Germinal center (tissue), 1 donor: ENCODE measurements around the gene TMEM132D.

Experiments used
- DNase-seq: peaks from one replicate; pipeline ENCODE4 v3.0.0; 2012; ENCODE audit warnings: mixed read lengths, low spot score

TMEM132D gene

DNA sequence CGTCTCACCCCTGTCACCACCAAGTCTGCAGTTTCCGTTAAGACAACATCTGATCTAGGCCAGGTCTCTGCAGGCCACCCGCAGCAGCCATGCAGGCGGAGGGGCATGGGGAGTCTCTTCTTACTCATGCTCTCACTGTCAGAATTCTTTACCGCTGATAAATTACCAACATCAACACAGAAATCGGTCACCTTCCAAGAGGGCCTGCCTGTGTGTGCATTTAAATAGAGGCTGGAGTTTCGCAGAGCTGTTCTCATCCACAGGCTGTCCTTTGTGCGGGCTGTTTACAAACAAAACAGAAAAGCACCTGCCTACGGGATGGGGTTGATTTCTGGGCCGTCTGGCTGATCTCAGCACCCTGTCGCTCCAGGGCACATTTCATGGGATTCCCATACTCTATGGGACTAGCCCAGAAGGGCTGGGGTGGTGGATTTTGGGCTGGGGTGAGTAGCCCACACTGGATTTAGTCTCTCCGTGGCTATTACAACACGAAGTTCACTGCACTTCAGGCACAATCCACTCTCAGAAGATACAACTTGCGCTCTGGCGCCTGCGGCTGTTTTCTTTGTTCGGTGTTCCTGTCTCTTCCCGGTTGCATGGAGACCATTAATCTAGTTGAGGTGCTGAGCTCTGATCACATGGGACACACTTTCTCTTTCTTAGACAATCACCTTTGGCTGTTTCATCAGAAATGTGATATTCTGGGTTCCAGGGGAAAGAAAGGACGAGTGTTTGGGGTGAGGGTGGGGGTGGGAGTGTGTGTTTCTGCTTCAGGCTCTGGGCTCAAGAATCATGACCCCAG, 719.5 kb downstream of the TMEM132D start:
- no peak for DNase-seq

- DNase-seq, result no peak
These were observed 723.8 kb downstream of the TMEM132D start for GRCh38 chr12:129179941-129180553.

DNA sequence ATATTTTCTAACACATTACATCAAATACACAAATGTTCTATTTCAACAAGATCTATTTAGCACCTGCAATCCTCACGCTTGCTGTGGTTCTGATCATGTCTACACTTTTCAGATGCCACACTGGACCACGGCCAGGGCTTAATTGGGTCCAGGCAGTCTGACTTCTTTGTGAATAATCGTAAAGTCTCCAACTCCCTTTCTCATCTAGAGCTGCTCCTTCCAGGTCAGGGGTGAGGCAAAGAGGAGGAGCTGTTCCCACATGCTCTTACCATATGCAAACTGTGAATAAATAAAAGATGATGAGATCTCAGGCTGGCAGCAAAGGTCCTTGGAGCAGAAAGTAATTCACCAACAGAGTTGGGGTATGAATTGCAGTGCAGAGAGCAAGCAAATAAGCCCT, 733.9 kb downstream of the TMEM132D start:
- DNase-seq, result no peak

DNA sequence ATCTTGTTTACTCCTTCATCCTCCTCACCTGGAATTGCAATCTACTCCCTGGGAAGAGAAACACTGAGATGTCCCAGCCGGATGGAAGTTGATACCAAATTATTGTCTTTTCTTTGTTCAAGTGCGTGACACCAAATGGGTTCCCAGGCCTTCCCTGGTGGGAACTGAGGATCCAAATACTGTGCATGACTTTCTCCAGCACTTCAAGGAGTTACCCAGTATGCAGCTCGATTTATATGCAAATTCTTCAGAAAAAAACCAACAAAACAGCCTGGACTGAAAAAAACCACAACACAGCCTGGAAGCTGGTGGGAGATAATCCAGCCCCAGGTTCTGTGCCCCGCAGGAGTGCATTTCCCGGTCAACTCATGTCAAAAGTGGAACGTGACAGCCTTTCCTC, 740.0 kb downstream of the TMEM132D start:
- no peak for DNase-seq

DNA sequence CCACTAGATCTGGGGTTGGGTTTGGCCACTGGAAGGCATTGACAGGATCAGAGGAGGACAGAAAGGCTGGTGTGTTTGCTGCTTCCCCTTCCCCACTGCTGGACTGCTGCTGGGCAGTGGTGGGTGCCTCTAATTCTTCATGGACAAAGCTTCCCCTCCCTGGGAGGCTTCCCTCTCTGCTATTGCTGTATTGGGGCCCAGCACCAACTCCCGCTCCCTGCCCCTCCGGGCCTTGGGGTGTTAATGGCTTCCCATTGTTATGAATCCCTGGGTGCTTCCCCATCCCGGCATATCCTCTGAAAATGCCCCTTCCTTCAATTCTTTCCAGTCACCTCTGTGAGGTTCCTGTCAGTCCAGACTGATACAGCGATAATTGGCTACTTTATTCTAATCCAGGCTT, 740.4 kb downstream of the TMEM132D start:
- no peak for DNase-seq

DNA sequence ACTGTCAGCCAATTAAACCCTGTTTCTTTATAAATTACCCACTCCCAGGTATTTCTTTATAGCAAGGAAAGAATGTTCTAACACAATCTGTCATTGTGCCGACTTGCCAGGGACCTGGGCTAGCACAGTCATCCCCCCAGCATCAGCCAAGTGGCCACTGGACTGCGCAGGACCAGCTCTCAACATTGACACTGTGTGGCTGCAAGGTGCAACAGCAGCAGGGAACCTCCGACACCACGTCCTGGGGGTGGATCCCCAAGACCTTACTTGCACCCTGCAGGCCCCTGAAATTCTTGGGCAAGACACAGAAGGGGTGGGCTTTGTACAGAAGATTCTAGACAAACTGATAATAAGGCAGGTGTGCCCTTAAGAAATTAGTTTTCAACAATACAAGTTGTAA, 741.0 kb downstream of the TMEM132D start:
- no peak for DNase-seq

DNA sequence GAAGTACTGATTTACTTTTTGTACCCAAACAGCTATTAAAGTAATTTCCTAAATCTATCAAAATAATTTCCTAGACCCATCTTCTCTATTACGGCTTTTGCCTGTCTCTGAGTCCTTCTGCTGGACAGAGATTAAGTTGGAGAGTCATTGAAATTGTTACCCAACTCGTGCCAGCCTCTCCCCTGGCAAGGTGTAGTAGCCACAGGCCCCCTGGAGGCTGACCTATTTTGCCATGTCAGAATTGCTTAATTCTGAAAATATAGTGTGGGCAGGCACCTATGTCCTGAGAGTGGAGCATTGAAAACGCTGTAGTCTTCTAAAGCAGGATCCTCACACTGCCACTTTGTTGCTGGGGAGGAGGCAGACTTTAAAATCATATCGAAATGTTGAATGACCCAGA, 742.3 kb downstream of the TMEM132D start:
- no peak for DNase-seq

DNA sequence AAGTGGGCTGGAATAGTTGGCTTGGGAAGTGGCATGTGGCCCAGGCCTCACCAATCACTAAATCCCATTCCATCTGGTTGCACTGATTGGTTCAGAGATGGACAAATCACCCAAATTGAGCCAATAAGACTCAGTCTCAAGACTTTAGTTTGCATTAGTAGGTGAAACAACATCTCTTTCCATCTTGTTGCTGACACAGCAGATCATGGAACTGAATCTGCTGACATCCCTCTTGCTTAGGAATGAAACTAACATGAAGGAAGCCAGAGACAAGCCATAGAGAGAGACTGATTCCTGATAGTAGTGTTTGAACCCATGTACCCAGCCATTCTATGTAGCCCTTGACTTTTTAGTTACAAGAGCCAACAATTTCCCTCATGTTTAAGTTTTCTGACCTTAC, 743.5 kb downstream of the TMEM132D start:
- no peak for DNase-seq

- DNase-seq, result no peak
These were observed 751.3 kb downstream of the TMEM132D start for GRCh38 chr12:129152351-129153104.

DNA sequence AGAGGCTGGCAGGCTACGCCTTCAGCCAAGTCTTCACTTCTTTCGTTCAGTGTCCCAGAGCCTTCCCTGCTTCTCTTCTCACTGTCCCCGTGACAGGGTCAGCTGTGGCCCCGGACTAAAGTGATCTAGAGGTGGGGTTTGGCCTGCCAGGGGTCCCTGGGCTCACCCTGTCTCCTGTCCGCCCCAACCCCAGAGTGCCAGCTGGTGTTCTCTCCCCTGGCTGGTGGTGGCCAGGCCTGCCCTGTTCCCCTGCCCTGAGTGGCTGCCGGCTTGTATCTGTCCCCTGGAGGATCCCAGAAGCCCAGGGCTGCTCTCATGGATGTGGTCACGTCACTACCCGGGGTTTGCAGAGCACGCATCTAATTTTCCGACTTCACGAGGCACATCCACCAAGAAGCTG, 753.1 kb downstream of the TMEM132D start:
- no peak for DNase-seq

DNA sequence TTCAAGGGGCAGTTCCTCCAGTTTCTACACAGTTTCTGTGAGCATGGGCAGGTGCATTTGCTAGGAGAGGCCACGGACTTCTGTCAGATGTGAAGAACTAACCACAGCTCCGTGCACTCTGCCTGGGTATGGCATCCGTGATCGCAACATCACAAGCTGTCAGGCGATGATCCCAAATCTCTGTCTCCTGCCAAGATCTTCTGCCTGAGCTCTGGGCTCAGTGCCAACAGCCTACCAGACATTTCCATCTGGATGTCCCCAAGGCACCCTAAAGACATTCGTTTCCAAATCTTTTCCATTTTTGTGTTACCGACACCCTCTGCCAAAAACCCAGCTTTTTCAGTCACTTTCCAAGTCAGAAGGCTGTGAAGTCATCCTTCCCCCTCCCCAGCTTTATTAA, 758.4 kb downstream of the TMEM132D start:
- no peak for DNase-seq

GRCh38 chr12:129138776-129139175, 765.0 kb downstream of the TMEM132D start:
- DNase-seq, result no peak

GRCh38 chr12:129136694-129137325, 767.0 kb downstream of the TMEM132D start:
- DNase-seq, result no peak

DNA sequence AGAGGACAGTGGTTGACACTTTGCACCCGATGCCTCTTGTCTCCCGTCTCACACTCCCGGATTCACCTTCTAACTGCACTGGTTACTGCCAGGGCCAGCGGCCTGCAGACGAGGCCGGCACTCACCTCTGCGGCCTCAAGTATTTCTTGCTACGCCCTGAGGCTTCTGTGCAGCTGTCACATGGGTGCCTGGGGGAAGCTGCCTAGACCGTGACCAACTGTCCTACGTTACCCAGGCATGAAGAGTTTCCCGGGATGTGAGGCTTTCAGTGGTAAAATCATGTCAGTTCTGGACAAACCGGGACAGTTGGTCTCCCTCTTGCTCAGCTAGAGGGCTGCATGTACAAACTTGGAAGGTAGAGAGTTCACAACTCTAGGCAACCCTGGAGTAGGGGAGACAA, 776.1 kb downstream of the TMEM132D start:
- DNase-seq, result no peak

DNA sequence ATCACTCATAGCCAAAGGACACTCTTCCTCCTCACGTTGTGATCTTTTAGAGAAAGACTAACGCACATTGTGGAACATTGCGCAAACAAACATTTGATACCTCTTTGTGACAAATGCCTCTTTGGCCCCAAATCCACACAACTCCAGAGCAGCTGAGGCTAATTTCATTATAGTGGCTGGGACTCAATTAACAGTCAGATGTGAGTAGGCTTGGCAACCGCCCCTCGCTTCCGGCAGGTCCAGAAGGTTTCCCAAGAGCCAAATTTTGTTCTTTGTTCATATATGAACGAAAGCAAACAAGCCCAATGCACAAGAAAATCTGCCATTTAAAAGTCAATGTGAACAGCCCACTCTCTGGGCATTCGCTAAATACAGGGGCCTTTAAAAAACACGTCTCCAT, 776.6 kb downstream of the TMEM132D start:
- DNase-seq, result no peak

DNA sequence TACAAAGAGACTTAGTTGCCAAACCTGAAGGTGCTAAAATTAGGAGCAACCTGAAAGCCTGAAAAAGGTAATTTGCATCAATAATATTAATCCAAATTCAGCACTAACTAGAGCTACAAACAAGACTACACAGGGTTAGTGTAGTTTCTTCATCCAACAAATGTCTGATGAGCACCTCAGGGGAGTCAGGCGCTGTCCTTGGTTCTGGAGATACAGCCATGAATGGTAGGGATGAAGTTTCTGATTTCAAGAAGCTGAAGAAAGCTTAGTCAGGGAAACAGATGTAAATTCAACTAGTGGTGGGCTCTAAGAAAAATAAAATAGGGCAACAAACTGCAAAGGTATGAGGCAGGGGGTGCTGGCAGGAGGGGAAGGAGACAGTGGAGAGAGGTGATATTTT, 784.3 kb downstream of the TMEM132D start:
- no peak for DNase-seq

DNA sequence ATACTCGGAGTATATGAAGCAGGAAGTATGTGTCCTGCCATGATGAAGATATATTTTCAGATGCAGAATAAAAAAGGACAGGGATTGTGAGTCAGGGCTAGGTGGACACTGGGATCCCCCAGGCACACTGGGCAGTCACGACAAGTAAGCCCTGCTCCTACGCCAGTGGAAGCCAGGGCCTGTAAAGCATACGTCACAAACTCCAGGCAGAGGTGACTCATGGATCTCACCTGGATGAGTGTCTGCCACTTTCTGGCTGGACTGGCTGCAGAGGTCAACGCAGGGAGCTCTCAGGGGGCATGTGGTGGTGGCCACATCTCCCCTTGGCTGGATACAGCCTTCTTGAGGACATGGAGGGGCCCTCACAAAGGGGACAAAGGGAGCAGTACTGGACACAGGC, 788.3 kb downstream of the TMEM132D start:
- DNase-seq, result no peak

DNA sequence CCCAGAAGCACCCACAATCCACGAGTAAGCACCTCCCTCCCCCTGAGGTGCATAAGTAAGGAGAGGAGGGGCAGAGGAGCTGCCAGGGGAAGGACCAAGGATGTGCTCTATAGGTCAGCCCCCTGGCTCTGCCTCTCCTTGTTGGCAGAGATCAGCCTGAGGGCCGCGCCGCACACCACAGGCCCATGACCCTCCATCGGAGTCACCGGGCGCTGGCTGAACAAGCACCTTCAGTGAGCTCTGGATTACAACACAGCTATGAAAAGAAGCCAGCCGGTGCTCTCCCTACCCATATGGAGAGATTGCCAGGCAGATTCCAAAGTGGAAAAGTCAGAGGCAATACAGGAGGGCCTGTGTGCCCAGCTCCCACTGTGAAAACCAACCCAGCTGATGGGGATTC, 793.2 kb downstream of the TMEM132D start:
- no peak for DNase-seq

DNA sequence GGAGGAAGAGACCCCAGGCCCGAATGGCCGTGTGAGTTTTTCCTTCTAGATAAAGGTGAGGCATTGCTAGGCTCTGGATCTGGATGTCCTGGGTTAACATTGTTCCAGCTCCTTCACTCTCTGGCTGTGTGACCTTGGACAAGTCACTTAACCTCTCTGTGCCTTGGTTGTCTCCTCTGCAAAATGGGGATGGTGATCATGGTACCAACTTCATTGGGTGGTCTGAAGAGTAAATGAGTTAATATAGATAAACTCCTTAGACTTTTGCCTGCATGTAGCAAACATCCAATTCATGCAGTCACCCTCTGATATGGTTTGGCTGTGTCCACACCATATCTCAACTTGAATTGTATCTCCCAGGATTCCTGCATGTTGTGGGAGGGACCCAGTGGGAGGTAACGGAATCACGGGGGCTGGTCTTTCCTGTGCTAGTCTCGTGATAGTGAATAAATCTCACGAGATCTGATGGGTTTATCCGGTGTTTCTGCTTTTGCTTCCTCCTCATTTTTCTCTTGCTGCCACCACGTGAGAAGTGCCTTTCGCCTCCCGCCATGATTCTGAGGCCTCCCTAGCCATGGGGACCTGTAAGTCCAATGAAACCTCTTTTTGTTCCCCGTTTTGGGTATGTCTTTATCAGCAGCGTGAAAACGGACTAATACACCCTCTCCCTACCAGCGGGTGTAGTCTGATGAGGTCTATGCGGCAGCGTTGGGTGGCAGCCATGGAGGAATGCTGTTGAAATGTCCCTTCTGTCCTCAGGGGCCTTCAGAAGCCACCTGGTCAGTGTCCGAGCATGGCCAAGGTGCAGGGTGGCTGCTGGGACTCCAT, 794.4 kb downstream of the TMEM132D start:
- no peak for DNase-seq

DNA sequence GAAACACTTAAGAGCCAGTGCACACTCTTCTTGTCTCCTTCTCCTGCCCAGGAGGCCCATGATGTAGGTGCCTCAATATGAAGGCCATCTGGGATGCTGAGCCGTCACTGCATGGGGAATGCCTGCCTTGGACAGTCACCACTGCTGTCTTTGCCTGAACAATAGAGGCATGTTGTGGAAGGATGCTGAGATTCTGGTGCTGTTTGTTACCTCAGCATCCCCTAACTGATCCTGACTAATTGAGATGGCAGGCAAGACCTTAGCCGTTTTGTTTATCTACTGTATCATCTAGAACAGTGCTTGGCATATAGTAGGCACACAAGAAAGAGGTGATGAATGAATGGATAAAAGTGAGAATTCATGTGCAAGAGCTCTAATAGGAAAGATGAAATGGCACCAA, 797.1 kb downstream of the TMEM132D start:
- no peak for DNase-seq

DNA sequence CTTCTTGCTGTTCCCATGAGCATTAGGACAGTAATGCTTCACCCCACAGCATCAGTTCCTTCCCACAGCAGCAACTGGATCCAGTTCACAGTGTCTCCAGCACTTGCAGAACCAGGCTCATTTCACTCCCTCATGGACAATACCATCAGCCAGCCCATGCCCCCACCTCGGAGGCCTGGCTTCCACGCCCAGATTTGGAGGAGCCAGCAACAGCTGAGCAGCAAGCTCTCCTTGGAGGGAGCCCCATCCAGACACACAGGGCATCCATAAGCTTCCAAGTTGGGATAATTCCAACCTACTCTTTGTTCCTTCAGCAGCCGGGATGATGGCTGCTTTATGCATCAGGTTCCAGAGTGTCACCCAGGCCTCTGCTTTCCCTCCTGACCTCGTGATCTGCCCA, 800.6 kb downstream of the TMEM132D start:
- DNase-seq, result no peak

DNA sequence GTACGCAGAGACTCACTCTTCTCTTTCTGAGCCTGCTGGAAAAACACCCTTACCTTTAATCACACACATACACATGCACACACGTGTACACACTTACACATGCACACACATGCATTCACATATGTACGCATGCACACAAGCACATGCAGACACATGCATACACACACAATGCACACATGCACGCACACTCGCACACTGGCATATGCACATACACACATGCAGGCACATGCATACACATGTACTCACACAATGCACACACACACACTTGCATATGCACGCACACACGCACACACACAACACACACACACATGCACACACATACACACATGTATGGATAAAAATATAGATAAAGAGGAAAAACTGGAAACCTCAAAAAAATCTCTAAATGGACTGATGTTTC, 801.6 kb downstream of the TMEM132D start:
- no peak for DNase-seq
